Fibroblast of skin of scalp (primary cell): Measurements from ENCODE around the gene RARS2. TPM values are rescaled to one million over a fixed set of nuclear protein-coding genes. Genes with fewer than 3 reads are reported as not detected.
"Not testable (repeated sequence)": the region's sequence is repeated elsewhere in the genome, so short reads cannot be mapped to it uniquely, and the experiment has no call there.

Source experiments
- DNase-seq: peaks from one replicate; pipeline ENCODE4 v3.0.0-alpha.2; 2013
- polyA plus RNA-seq, 2 experiments: library from polyadenylated mRNA; unstranded; fragments of 120-200 nt; gene quantifications; one replicate each; pipeline ENCODE4 v1.2.1, GENCODE V29; 2013; ENCODE audit not compliant: insufficient read length in 2 of 2

Gene RARS2, protein sequence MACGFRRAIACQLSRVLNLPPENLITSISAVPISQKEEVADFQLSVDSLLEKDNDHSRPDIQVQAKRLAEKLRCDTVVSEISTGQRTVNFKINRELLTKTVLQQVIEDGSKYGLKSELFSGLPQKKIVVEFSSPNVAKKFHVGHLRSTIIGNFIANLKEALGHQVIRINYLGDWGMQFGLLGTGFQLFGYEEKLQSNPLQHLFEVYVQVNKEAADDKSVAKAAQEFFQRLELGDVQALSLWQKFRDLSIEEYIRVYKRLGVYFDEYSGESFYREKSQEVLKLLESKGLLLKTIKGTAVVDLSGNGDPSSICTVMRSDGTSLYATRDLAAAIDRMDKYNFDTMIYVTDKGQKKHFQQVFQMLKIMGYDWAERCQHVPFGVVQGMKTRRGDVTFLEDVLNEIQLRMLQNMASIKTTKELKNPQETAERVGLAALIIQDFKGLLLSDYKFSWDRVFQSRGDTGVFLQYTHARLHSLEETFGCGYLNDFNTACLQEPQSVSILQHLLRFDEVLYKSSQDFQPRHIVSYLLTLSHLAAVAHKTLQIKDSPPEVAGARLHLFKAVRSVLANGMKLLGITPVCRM
- 61.6 TPM for polyA plus RNA-seq (2013, experiment 1 of 2; ENCODE audit: insufficient read length)
- polyA plus RNA-seq (2013, experiment 2 of 2; ENCODE audit: insufficient read length) = 66.4 TPM

DNA sequence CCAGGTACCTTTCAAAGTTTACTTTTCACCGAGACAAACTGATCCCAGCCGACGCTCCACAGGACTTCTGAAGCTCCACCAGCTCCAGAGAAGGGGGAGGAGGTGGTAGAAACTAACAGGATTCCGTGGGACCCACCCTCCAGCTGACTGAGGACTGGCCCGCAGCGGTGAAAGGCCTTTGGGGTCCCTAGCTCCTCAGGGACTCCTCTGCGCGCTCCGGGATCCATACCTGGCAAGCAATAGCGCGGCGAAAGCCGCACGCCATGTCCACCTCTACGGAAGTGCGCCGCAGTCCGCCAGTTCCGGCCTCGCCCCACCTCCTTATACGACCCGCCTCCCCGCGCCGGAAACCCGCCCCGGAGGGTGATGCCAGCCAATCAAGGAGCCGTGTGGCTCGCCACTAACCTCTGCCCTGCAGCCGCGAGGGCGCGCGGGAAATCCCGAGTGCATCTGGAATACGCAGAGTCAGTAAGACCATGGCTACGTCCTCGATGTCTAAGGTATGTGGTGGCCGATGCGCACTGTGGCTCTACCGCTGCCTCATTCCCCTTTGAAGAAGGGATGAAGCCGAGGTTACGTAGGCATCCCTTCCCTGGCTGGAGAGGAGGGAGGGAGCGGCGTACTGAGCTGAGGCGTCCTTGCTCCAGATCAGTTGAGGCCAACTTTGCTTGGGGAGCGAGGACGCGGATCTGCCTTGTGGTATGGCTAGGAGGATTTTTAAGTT, at the start of gene RARS2, which contains the start of gene ORC3:
Gene RARS2 (minus strand): TSS at position 295 of the 724 bp plus-strand sequence. CDS start 30 bp downstream, at position 265.
Gene ORC3 (plus strand): TSS at position 443 of the 724 bp plus-strand sequence. CDS start 34 bp downstream, at position 477.
- peak; percentile 94 for DNase-seq

DNA sequence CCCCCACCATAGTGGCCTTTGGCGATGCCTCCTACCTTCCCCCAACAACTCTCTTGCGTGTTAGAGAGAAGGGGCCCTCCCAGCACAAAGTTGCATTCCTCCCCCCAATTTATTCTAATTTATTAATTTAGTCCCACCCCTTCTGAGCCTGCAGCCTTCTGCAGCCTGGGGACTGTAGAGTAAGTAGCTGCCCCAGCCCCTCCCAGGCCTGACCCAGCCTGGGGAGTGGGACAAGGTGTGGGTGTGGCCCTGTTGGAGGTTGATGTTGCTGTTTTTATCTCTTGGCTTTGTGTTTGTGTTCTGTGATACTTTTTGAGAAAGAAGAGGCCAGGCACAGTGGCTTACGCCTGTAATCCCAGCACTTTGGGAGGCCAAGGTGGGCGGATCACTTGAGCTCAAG, 49.6 kb upstream of the RARS2 start:
- no peak for DNase-seq

DNA sequence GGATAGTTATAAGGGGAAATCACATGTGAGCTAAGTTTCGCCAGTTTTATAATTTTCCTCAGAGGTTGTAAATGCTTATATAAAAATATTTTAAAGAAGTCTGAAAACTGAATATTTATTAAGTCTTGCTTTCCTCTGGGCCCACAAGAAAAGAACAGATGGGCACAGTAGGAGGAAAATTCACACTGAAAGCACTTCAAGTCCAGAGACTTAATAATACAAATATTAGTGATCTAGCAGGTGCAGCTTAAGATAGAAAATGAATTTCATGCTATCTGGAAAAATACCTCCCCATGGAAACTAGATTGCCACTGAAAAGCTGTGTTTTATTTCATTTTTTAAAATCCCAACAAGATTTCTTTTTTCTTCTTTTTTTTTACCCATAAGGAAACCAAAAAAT, 47.3 kb upstream of the RARS2 start:
- no peak for DNase-seq

DNA sequence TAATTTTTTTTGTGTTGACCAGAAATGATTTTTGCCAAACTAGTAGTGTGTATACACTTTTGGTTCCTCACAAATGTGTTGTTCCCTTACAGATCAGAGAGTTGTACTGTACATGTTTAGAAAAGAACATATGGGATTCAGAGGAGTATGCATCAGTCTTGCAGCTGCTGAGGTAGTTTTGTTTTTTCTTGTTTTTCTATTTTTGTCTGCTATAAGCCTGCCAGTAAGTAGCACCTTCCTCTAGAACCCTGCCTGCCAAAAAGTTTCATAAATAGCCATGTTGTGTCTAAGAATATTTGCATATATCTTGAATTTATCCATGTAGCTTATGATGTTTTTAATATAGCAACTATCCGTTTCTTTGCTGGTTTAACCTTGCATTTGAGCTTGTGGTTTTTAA, 46.5 kb upstream of the RARS2 start:
- DNase-seq = no peak

DNA sequence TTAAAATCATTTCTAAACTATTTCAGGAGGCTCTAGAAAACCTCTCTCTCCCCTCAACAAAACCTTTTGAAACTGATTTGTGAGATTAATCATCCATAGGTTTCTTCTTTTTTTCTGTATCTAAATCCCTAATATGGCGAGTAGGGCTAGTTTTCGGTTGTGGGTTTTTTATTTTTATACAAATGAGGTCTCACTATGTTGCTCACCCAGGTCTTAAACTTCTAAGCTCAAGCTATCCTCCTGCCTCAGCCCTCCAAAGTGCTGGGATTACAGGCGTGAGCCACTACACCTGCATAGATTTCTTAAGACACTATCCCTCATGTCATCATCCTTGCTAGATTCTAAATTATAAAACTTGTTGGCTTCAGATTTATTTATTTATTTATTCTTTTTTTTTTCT, 44.1 kb upstream of the RARS2 start:
- no peak for DNase-seq

DNA sequence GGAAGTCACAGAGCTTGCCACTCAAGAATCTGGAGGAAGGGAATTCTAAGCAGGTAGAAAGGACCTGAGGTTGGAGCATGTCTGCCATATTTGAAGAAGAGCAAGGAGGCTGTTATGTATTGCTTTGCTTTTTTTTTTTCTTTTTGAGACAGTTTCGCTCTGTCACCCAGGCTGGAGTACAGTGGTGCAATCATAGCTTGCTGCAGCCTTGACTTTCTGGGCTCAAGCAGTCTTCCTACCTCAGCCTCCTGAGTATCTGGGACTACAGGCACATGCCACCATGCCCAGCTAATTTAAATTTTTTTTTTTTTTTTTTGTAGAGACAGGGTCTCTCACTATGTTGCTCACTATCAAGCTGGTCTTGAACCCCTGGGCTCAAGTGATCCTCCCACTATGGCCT, 41.0 kb upstream of the RARS2 start:
- DNase-seq = no peak

DNA sequence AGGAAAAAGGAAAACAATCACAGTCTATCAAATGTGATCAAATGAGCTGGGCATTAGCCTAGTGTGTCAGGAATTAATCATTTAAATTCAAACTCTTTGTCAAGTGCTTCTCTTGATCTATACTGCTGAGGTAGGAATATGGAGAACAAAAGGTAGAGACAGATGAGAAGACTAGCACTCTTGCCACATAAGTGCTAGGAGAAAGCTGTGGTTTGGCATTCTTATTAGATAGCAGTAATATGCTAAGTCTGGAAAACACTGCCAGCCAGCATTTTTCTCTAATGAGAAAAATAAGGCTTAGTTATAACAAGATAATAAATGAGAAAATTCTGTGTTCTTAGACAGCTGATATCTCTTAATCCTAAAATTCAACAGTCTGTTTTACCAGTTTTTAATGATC, 39.1 kb upstream of the RARS2 start:
- peak; percentile 2 for DNase-seq

DNA sequence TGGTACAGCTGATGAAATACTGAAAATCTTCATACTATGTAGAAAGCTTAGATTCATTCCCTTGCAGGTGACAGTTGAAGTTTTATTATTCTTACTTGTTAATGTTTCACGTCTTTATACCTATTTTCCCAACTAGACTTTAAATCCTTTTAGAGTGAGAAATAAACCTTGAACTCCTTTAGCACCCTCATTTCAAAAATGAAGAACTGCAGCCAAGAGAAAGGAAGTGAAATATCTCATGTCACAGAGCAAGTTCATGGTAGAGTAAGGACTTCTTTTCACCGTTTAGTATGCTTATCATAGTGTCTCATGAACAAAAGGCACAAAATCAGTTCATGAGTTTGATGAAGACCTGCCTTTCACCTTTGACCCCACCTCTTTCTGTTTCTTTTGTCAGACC, 38.6 kb upstream of the RARS2 start:
- DNase-seq = no peak

DNA sequence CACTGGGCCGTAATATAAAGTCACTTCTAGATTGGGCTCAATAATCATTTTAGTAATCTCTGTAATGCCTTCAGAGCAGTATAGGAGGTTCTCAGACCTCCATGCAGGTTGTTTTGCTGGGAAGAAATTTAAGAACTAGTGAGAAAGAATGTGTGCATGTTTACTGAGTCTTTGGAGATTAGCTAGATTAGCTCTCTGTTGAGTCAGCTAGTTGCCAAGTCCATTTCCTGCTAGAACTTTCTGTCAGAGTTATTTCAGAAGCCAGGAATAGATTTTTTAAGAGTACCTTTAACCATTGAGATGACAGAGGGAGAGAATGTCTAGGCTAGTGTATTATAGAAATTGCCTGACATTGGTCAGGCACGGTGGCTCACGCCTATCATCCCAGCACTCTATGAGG, 33.5 kb upstream of the RARS2 start:
- no peak for DNase-seq

DNA sequence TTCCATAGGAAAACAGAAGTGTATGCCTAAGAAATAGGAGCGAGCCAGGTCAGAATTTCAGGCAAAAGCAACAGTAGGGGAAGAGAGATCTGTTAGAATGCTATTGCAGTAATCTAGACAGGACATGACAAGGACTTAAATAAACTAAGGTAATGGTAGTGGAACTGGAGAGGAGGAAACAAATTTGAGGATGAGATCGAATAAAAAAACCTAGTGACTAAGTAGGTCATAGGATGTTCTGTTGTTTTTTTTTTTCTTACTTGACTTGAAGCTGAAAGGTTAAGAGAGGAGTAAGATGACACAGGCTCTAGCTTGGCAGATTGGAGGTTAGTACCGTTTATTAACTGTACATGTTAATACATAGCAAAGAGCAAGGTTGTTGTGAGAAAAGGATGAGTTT, 28.7 kb upstream of the RARS2 start:
- DNase-seq = no peak

DNA sequence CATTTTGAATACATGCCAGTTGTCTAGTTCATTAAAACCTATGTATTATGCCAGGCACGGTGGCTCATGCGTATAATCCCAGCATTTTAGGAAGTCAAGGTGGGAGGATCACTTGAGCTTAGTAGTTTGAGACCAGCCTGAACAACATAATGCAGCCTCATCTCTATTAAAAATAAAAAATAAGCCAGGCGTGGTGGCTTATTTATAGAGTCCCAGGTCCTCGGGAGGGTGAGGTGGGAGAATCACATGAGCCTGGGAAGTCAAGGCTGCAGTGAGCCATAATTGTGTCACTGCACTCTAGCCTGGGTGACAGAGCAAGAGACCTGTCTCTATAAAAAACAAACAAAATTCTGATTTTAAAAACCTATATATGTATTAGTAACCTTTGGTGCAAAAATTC, 27.6 kb upstream of the RARS2 start:
- no peak for DNase-seq

DNA sequence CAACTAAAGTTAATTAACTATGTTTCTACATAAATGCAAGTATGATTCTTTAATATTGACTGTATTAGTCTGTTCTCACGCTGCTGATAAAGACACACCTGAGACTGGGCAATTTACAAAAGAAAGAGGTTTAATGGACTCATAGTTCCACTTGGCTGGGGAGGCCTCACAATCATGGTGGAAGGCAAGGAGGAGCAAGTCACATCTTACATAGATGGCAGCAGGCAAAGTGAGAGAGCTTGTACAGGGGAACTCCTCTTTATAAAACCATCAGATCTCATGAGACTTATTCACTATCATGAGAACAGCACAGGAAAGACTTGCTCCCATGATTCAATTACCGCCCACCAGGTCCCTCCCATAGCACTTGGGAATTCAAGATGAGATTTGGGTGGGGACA, 23.2 kb upstream of the RARS2 start:
- DNase-seq = not testable (repeated sequence)

DNA sequence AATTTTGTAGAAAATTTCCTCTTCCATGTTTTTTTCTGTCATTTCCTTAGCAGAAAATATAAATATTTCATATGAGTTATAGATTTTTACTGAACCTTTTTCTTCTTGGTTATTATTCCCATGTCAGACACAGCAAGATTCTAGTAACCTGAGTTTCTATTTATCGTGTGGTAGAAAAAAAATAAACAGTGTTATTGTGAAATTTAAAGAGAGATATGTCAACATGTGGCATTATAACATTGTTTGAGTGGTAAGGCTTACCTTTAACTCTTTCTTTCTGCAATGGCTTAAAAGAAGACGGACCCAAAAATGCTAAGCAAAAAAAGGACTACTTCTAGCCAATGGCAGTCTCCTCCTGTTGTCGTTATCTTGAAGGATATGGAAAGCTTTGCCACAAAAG, 19.0 kb upstream of the RARS2 start:
- no peak for DNase-seq

DNA sequence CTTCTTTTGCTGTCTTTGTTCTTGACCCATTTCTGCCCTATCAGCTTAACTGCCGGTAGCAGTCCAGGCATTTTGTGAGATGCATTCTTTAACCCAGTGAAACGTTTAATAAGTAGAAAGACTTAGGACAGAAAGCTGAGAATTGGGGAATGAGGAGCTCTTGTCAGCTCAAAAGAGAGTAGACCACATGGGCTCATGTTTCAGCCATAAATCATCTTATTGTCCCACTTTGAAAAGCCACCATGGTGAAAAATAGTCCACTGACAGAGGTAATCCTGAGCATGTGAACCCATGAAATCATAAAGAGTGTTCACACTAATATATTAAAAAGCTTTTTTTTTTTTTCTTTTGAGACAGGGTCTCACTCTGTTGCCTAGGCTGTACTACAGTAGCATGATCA, 16.4 kb upstream of the RARS2 start:
- no peak for DNase-seq

DNA sequence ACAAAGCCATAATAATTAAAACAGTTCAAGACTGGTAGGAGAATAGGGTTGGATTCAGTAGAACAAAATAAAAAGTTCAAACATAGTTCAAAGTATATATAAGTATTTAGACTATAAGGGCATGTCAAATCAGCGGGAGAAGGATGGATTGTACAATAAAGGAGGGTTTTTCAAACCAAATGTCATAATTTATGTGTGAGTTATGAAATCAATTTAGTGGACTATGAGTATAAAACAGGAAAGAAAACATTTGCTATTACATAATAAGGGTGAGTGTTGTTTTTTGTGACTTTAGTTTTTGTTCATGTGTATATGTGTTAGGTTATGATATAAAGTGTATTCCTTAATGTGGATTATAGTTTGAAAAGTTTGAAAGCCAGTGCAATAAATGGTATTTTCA, 10.8 kb upstream of the RARS2 start:
- DNase-seq = no peak

DNA sequence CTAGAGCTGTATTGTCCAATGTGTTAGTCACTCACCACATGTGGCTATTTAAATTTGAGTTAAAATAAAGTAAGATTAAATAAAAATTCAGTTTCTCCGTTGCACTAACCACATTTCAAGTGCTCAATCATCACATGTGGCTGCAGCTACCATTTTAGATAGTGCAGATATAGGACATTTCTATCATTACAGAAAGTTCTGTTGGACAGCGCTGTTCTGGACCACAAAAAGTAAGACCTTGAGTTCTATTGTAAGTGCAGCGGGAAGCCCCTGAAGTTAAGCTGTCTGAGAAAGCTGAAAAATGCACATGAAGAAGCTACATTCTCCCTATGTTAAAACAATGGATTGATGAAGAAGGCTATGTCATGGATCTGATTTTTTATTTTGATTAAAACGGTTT, 1.2 kb upstream of the RARS2 start:
- DNase-seq = no peak

DNA sequence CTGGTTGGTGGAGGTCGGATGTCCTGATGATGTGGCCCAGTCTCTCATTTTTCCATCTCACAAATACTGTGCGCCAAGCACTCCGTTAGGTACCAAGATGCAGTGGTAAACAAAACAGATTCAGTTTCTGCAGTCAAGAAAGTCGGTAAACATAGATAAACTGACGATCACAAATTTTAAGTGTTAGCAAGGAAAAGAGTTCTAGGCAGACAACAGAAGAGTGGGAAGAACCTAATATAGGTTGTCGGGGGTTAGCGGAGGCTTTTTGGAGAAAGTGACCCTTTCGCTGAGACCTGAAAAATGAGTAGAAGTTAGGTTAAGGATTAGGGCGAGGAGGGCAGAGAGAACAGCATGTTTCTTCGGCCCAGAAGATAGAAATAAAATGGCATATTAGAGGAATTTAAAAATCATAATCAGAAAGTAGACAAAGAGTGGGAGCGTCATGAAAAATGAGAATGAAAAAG, 662 bp upstream of the RARS2 start:
- DNase-seq = no peak

DNA sequence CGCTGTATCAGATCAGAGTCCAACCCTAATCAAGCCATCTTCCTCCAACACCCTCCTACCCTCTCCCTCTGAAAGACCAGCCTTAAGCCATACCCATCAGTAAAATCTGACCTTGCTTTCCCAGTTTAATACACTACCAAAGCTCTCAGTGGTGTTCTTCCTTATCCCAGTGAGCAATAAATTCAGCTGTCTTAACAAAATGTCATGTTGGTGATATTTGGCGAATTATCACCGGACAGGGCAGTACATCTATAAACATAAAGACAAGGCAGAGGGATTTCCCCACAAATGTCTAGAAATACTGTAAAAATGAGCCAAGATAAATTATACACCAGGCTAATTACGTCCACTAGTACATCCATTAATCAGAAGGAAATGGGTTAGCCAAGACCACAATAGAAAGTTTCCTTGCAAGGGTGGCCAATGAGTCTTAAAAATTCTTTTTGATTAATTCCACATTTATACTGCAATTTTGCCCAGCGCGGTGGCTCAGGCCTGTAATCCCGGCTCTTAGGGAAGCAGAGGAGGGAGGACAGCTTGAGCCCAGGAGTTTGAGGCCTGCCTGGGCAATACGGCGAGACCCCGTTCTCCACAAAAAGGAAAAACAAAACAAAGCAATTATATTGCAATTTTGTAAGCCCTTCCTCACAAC, 905 bp downstream of the RARS2 start:
- DNase-seq = peak; percentile 16

DNA sequence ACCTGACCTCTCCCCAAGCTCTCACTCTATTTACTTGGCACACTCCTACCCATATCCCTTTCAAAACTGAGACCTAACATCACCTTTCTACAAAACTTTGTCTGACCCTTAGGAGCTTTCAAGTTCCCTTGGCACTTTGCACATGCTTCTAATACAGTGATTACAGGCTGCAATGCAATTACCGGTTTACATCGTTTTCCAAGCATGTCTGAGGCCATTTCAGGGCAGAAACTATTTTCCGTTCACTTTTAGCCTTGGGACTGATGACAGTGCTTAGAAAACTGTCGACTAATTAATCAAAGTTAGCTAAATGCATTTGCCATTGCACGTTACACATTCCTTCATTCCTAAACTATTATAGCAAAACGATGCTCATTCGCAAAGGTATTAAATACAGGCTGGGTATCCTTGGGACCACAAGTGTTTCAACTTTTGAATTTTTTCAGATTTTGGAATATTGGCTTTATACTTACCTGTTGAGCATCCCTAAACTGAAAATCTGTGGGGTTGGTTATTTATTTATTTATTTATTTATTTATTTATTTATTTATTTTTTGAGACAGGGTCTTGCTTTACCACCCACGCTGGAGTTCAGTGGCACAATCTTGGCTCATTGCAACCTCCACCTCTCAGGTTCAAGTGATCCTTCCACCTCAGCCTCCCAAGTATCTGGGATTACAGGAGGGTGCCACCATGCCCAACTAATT, 3.3 kb downstream of the RARS2 start:
- DNase-seq = no peak

DNA sequence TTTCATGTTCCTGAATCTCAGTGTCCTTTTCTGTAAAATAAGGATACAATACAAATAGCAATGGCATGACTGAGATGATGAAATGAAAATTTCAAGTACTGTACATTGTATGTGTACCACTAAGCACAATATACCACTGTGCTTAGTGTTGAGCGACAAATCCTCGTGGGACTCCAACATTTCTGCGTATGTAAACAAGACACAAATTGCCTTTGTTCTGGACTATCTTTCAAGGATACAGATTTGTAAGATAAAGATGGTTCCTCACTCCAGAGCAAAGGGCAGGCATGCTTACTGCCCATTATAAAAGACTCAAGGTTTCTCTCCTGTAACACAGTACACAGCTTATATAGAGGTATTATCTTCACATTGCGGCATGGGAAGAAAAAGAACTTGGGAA, 6.0 kb downstream of the RARS2 start:
- no peak for DNase-seq

DNA sequence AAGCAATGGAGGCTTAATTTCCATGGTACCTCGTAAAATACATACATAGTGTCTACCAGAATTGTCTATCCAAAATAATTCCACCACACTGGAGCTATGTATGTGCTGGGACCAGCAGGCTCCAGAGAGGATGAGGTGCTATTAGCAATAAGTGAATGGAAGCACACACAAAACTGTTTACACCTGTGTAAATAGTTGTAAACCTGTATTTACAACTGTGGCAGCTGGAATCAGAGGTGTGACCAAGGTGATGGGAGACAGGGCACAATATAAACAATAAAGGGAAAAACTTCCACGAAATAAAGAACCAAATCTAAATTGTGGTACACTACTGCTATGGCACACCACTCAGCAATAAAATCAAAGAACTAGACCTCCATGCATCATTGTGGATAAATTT, 14.4 kb downstream of the RARS2 start:
- no peak for DNase-seq

DNA sequence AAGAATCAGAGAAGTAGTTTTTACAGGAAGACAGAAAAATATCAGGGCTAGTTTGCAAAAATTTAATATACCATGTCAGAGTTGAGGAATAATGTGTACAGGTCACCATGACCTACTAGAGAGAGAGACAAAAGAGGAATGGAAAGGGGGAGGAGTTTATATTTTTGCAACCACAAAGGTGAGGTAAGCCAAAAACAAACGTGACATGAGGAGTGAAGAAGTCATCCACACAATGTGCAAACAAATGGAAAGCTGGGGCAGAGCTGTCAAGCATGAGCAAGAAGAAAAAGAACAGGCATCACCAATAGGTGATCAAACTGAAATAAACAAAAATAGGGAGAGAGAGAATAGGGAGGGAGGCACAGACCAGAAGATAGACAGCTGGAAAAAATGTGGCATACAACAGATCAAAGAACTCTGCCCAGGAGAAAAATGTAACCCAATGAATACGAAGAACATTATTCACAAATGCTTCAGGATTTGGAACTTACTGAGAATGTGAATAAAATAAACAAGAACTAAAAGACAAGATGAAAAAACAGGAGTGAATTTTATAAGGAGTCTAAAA, 15.5 kb downstream of the RARS2 start:
- no peak for DNase-seq
